Thyroid gland (tissue), 4 donors: ENCODE data around the gene GALNTL6. TPM values are rescaled to one million over a fixed set of nuclear protein-coding genes. Genes with fewer than 3 reads are reported as not detected.

Source experiments
- DNase-seq, 2 donors: peaks; one replicate each; pipeline ENCODE4 v3.0.0-alpha.2; 2019
- H3K27ac ChIP-seq, 3 donors: fragments of 200-600 bp; sonication (generic); 1 replicate in 2 of 3; 2 replicates in 1 of 3; pipeline ENCODE4 v1.5.1; 2016 to 2019; ENCODE audit warnings: mild to moderate bottlenecking in 1 of 3, moderate library complexity in 1 of 3
- H3K27me3 ChIP-seq: fragments of 200-600 bp; sonication (generic); one replicate; pipeline ENCODE4 v1.5.1; 2019
- H3K36me3 ChIP-seq, 2 donors: fragments of 200-600 bp; sonication (generic); one replicate each; pipeline ENCODE4 v1.5.1; 2016 to 2019
- H3K4me1 ChIP-seq, 2 donors: fragments of 200-600 bp; sonication (generic); one replicate each; pipeline ENCODE4 v1.5.1; 2017 to 2019
- H3K4me3 ChIP-seq, 3 donors: fragments of 200-600 bp; sonication (generic); replicated peaks in 1 of 3; 1 replicate in 2 of 3; 2 replicates in 1 of 3; pipeline ENCODE4 v1.5.1; 2016; ENCODE audit warnings: mild to moderate bottlenecking in 1 of 3
- H3K9me3 ChIP-seq: fragments of 200-600 bp; sonication (generic); one replicate; pipeline ENCODE4 v1.5.1; 2017
- CTCF ChIP-seq, 6 experiments: fragments of 200-600 bp in 3 of 6; fragments of 450-650 bp in 3 of 6; sonication (generic) in 3 of 6; IDR thresholded peaks; one replicate each; pipeline ENCODE4 v1.5.1; 2016 to 2019; ENCODE audit warnings: antibody characterized with exemption in 6 of 6, mild to moderate bottlenecking in 2 of 6, inconsistent platforms in 1 of 6, moderate library complexity in 1 of 6
- POLR2A ChIP-seq, 2 donors: fragments of 450-650 bp; IDR thresholded peaks; one replicate each; pipeline ENCODE4 v1.6.1; 2017; ENCODE audit warnings: antibody characterized with exemption in 2 of 2, mild to moderate bottlenecking in 2 of 2, moderate library complexity in 1 of 2
- WGBS, 2 donors: methylation state at CpG; one replicate each; pipeline ENCODE4 v1.1.5; 2017; 5-methylcytosine and 5-hydroxymethylcytosine counted together
- intact Hi-C: fragments of 100-400 bp; cut with DNase I; formaldehyde crosslinking; loops from one replicate; pipeline ENCODE4 v1.15.1; 2023
- total RNA-seq, 4 donors: library from RNA; depleted of rRNA; stranded (reverse); fragments of >200 nt; gene quantifications; one replicate each; pipeline ENCODE4 v1.2.3, GENCODE V29; 2016

Gene GALNTL6
- total RNA-seq, 4 donors from 2014 or later: not detected

- Histone ChIP-seq H3K36me3 (no peaks in the 10 kb centered on the region), H3K4me1 (no peaks in the 10 kb centered on the region), H3K4me3 (no peak overlapping the region), H3K27ac (no peak overlapping the region), H3K9me3 (no peaks in the 10 kb centered on the region), H3K27me3 (no peaks in the 10 kb centered on the region)
- TF ChIP-seq CTCF (IDR thresholded peaks at IDR 0.05): no peak
- TF ChIP-seq POLR2A (IDR thresholded peaks at IDR 0.05): no peak
- DNase-seq: no peak
- WGBS, 2 donors: 93 to 97% methylated on average over 10 of the region's 10 CpGs
- intact Hi-C loops: no loop called here
These were observed 579.5 kb downstream of the GALNTL6 start for GRCh38 chr4:172392741-172393140.

GRCh38 chr4:172393220-172393619 lies 580.0 kb downstream of the GALNTL6 start:
- Histone ChIP-seq H3K27me3 (no peaks in the 10 kb centered on the region), H3K9me3 (no peaks in the 10 kb centered on the region), H3K4me3 (no peak overlapping the region), H3K4me1 (no peaks in the 10 kb centered on the region), H3K36me3 (no peaks in the 10 kb centered on the region), H3K27ac (no peak overlapping the region)
- no peak for TF ChIP-seq POLR2A (IDR thresholded peaks at IDR 0.05)
- TF ChIP-seq CTCF (IDR thresholded peaks at IDR 0.05): no peak
- WGBS, 2 donors: 77 to 84% methylated on average over 3 of the region's 3 CpGs
- intact Hi-C loops: no loop called here
- DNase-seq: no peak

- H3K4me3 ChIP-seq: no peak overlapping the region
- no peak for TF ChIP-seq CTCF (IDR thresholded peaks at IDR 0.05)
- TF ChIP-seq POLR2A (IDR thresholded peaks at IDR 0.05): no peak
- H3K36me3 ChIP-seq: no peaks in the 10 kb centered on the region
- H3K27ac ChIP-seq: no peak overlapping the region
- no peak for DNase-seq
- no peaks in the 10 kb centered on the region for H3K4me1 ChIP-seq
- H3K9me3 ChIP-seq: no peaks in the 10 kb centered on the region
- 82 to 94% methylated on average over 3 of the region's 3 CpGs for WGBS, 2 donors
- no peaks in the 10 kb centered on the region for H3K27me3 ChIP-seq
- intact Hi-C loops: no loop called here
These were observed 591.5 kb downstream of the GALNTL6 start for GRCh38 chr4:172404676-172405075.

GRCh38 chr4:172410363-172410762 lies 597.2 kb downstream of the GALNTL6 start:
- WGBS, 2 donors: 81 to 94% methylated on average over 1 of the region's 1 CpG

GRCh38 chr4:172411149-172411548 lies 597.9 kb downstream of the GALNTL6 start:
- H3K27me3 ChIP-seq: no peaks in the 10 kb centered on the region
- no peaks in the 10 kb centered on the region for H3K36me3 ChIP-seq
- TF ChIP-seq CTCF (IDR thresholded peaks at IDR 0.05): no peak
- no peak for TF ChIP-seq POLR2A (IDR thresholded peaks at IDR 0.05)
- no peaks in the 10 kb centered on the region for H3K4me1 ChIP-seq
- DNase-seq: no peak
- 89 to 92% methylated on average over 2 of the region's 2 CpGs for WGBS, 2 donors
- no peaks in the 10 kb centered on the region for H3K9me3 ChIP-seq
- no peak overlapping the region for H3K4me3 ChIP-seq
- intact Hi-C loops: no loop called here
- H3K27ac ChIP-seq: no peak overlapping the region

More at GRCh38 chr4:172410363-172410762, 597.2 kb downstream of the GALNTL6 start:
- H3K36me3 ChIP-seq: no peaks in the 10 kb centered on the region
- no peaks in the 10 kb centered on the region for H3K27me3 ChIP-seq
- H3K27ac ChIP-seq: no peak overlapping the region
- intact Hi-C loops: no loop called here
- H3K4me1 ChIP-seq: no peaks in the 10 kb centered on the region
- TF ChIP-seq CTCF (IDR thresholded peaks at IDR 0.05) (no peak), POLR2A (IDR thresholded peaks at IDR 0.05) (no peak)
- no peak for DNase-seq
- no peak overlapping the region for H3K4me3 ChIP-seq
- no peaks in the 10 kb centered on the region for H3K9me3 ChIP-seq
